ENCODE measurements around the gene OPA1.

OPA1 gene

GRCh38 chr3:193714523-193715137, 121.6 kb downstream of the OPA1 start:
- no peaks in the 10 kb centered on the region for H4K20me1 ChIP-seq (ENCODE audit: control insufficient read depth, insufficient read depth, low read depth, low read length)
- no peak overlapping the region for H3K4me3 ChIP-seq (ENCODE audit: low read length)
- H3K9me2 ChIP-seq (replicated peaks; ENCODE audit: control insufficient read depth, low read length): no peaks in the 10 kb centered on the region
- H3F3A ChIP-seq (ENCODE audit: control insufficient read depth, insufficient read depth): no peaks in the 10 kb centered on the region
- H3K4me1 ChIP-seq (ENCODE audit: control insufficient read depth, low read length): peaks cover 13% of the 10 kb centered on the region
- H3K36me3 ChIP-seq (ENCODE audit: control insufficient read depth, low read length): 0 out of 2 replicates have a peak, but pooled peaks cover 2% of the 10 kb centered on the region
- H3K9me3 ChIP-seq (ENCODE audit: control insufficient read depth, insufficient read depth, low read length): peaks cover 28% of the 10 kb centered on the region
- no peak overlapping the region for H3K27ac ChIP-seq (ENCODE audit: low read depth, low read length)
- no peak overlapping the region for H3K4me2 ChIP-seq (ENCODE audit: low read length)
- TF ChIP-seq EZH2phosphoT487 (IDR thresholded peaks at IDR 0.05; ENCODE audit: borderline replicate concordance, low read length): no peak
- no peak for TF ChIP-seq CTCF (IDR thresholded peaks at IDR 0.05; ENCODE audit: low read depth, low read length, poor library complexity, severe bottlenecking)
- no peaks in the 10 kb centered on the region for H3K27me3 ChIP-seq (ENCODE audit: control insufficient read depth, low read length)
- no peaks in the 10 kb centered on the region for H3K79me2 ChIP-seq (ENCODE audit: control insufficient read depth, low read length)

GRCh38 chr3:193716150-193716549, 123.1 kb downstream of the OPA1 start:
- H3K27ac ChIP-seq (ENCODE audit: low read depth, low read length): no peak overlapping the region
- peak overlapping the region; percentile 21; the same call in 1 of the 2 replicates for H3K4me3 ChIP-seq (ENCODE audit: low read length)
- peaks cover 13% of the 10 kb centered on the region for H3K4me1 ChIP-seq (ENCODE audit: control insufficient read depth, low read length)
- H4K20me1 ChIP-seq (ENCODE audit: control insufficient read depth, insufficient read depth, low read depth, low read length): no peaks in the 10 kb centered on the region
- H3K79me2 ChIP-seq (ENCODE audit: control insufficient read depth, low read length): no peaks in the 10 kb centered on the region
- TF ChIP-seq EZH2phosphoT487 (IDR thresholded peaks at IDR 0.05; ENCODE audit: borderline replicate concordance, low read length) (no peak), CTCF (IDR thresholded peaks at IDR 0.05; ENCODE audit: low read depth, low read length, poor library complexity, severe bottlenecking) (no peak)
- H3K9me3 ChIP-seq (ENCODE audit: control insufficient read depth, insufficient read depth, low read length): peaks cover 28% of the 10 kb centered on the region
- no peaks in the 10 kb centered on the region for H3F3A ChIP-seq (ENCODE audit: control insufficient read depth, insufficient read depth)
- H3K27me3 ChIP-seq (ENCODE audit: control insufficient read depth, low read length): no peaks in the 10 kb centered on the region
- peak overlapping the region; percentile 34 for H3K4me2 ChIP-seq (ENCODE audit: low read length)
- no peaks in the 10 kb centered on the region for H3K9me2 ChIP-seq (replicated peaks; ENCODE audit: control insufficient read depth, low read length)
- H3K36me3 ChIP-seq (ENCODE audit: control insufficient read depth, low read length): 0 out of 2 replicates have a peak, but pooled peaks cover 2% of the 10 kb centered on the region

- Histone ChIP-seq H3K36me3 (ENCODE audit: control insufficient read depth, low read length) (0 out of 2 replicates have a peak, but pooled peaks cover 2% of the 10 kb centered on the region), H3K27ac (ENCODE audit: low read depth, low read length) (no peak overlapping the region), H3K9me3 (ENCODE audit: control insufficient read depth, insufficient read depth, low read length) (peaks cover 20% of the 10 kb centered on the region), H4K20me1 (ENCODE audit: control insufficient read depth, insufficient read depth, low read depth, low read length) (no peaks in the 10 kb centered on the region), H3K9me2 (replicated peaks; ENCODE audit: control insufficient read depth, low read length) (no peaks in the 10 kb centered on the region), H3K79me2 (ENCODE audit: control insufficient read depth, low read length) (no peaks in the 10 kb centered on the region), H3F3A (ENCODE audit: control insufficient read depth, insufficient read depth) (no peaks in the 10 kb centered on the region), H3K27me3 (ENCODE audit: control insufficient read depth, low read length) (0 out of 2 replicates have a peak, but pooled peaks cover 3% of the 10 kb centered on the region), H3K4me2 (ENCODE audit: low read length) (no peak overlapping the region), H3K4me1 (ENCODE audit: control insufficient read depth, low read length) (peaks cover 13% of the 10 kb centered on the region), H3K4me3 (ENCODE audit: low read length) (no peak overlapping the region)
- TF ChIP-seq EZH2phosphoT487 (IDR thresholded peaks at IDR 0.05; ENCODE audit: borderline replicate concordance, low read length) (no peak), CTCF (IDR thresholded peaks at IDR 0.05; ENCODE audit: low read depth, low read length, poor library complexity, severe bottlenecking) (no peak)
Measured at GRCh38 chr3:193719735-193720134, 126.7 kb downstream of the OPA1 start.

Measured in DOHH2 (cell line).